Gastroesophageal sphincter (tissue), 4 donors: ENCODE results near the gene MSX2. TPM values are rescaled to one million over a fixed set of nuclear protein-coding genes. Genes with fewer than 3 reads are reported as not detected.

ENCODE experiments used
- ATAC-seq: fragments of 150-250 bp; one replicate; pipeline ENCODE4 v1.9.1; 2016; ENCODE audit warnings: mild to moderate bottlenecking, moderate library complexity
- H3K27ac ChIP-seq, 4 donors: fragments of 200-600 bp; sonication (generic) in 3 of 4; 1 replicate in 3 of 4; 2 replicates in 1 of 4; pipeline ENCODE4 v1.5.1; 2016 to 2019
- H3K27me3 ChIP-seq: fragments of 200-600 bp; sonication (generic); one replicate; pipeline ENCODE4 v1.5.1; 2019
- H3K36me3 ChIP-seq, 2 donors: fragments of 200-600 bp; sonication (generic); one replicate each; pipeline ENCODE4 v1.5.1; 2019; ENCODE audit warnings: control low read depth in 1 of 2
- H3K4me1 ChIP-seq, 3 donors: fragments of 200-600 bp; sonication (generic); 1 replicate in 2 of 3; 2 replicates in 1 of 3; pipeline ENCODE4 v1.5.1; 2016 to 2019; ENCODE audit warnings: control low read depth in 2 of 3
- H3K4me3 ChIP-seq, 2 donors: fragments of 200-600 bp; sonication (generic); one replicate each; pipeline ENCODE4 v1.5.1; 2019; ENCODE audit warnings: mild to moderate bottlenecking in 1 of 2, moderate library complexity in 1 of 2
- H3K9me3 ChIP-seq, 3 donors: fragments of 200-600 bp; sonication (generic); one replicate each; pipeline ENCODE4 v1.5.1; 2017 to 2019; ENCODE audit warnings: control low read depth in 2 of 3
- EP300 ChIP-seq: sonication (generic); formaldehyde crosslinking; IDR thresholded peaks from one replicate; pipeline ENCODE4 v1.6.1; 2017; ENCODE audit warnings: antibody characterized with exemption, mild to moderate bottlenecking
- POLR2A ChIP-seq, 2 donors: fragments of 450-650 bp; IDR thresholded peaks; one replicate each; pipeline ENCODE4 v1.6.1; 2017; ENCODE audit warnings: antibody characterized with exemption in 2 of 2, mild to moderate bottlenecking in 2 of 2, moderate library complexity in 1 of 2
- POLR2AphosphoS5 ChIP-seq: sonication (generic); formaldehyde crosslinking; IDR thresholded peaks from one replicate; pipeline ENCODE4 v1.6.1; 2017; ENCODE audit warnings: antibody characterized with exemption
- WGBS, 2 donors: methylation state at CpG; one replicate each; pipeline ENCODE4 v1.1.5; 2018; ENCODE audit warnings: low coverage in 1 of 2; 5-methylcytosine and 5-hydroxymethylcytosine counted together
- total RNA-seq, 4 donors: library from RNA; depleted of rRNA; stranded (reverse); fragments of >200 nt; gene quantifications; one replicate each; pipeline ENCODE4 v1.1.0, GENCODE V29; 2016
- TF ChIP-seq, protein P1 (sequence below), 4 experiments: fragments of 200-600 bp in 2 of 4; fragments of 450-650 bp in 2 of 4; sonication (generic) in 1 of 4; IDR thresholded peaks; one replicate each; pipeline ENCODE4 v1.5.1; 2017 to 2019; ENCODE audit warnings: antibody characterized with exemption in 4 of 4, mild to moderate bottlenecking in 2 of 4, moderate library complexity in 2 of 4

Gene MSX2
- total RNA-seq, 4 donors from 2014 or later, result 0.81 to 2.6 (median 1.2) TPM

DNA sequence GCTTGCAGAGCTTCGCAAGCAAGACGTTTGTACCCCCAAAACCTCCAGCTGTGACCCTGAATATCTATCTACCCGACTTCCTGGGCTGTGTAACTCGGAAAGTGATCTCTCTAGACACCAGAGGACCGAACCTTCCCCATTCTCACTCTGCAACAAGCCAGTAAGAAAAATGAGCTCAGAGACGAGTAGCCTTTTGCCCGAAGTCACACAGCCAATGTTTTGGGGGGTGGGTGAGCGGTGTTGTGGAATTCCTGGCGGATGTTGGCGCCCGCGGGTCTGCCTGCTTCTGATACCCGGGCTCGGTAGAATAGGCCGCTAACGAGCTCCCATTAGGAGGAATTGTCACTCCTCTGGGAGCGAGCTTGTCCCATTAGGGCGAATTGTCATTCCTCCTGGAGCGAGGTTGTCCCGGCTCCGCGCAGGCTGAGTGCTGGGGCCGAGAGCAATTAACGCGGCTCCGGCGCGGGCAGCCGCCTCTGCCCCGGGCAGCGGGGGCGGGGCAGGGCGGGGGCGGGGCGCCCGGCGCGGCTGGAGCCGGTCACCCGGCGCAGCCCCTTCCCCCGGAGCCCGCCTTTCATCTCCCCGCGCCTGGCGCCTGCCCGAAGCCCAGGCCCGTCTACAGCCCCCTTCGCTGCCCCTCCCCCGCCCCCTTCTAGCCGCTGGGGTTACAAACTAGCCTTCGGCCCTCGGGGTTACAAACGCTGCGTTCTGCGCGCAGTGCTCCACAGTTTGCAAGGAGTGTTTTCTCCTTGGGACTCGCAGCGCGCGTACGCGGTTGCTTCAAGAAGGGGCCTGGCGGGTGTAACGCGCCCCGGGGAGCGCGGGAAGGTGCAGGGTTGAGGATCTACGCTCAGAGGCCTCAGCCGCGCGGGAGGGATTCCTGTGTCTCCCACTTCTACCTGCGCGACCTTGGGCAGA lies 3.5 kb upstream of the MSX2 start:
- Histone ChIP-seq H3K4me1 (peaks cover 0 to 41% (median 7%) of the 10 kb centered on the region in 3 donors), H3K27me3 (peaks cover 95% of the 10 kb centered on the region), H3K36me3 (no peaks in the 10 kb centered on the region), H3K27ac (no peak overlapping the region), H3K9me3 (no peaks in the 10 kb centered on the region), H3K4me3 (peak overlapping the region in 1 of 2 donors; percentile 32)
- no peak for ATAC-seq
- TF ChIP-seq, protein P1, sequence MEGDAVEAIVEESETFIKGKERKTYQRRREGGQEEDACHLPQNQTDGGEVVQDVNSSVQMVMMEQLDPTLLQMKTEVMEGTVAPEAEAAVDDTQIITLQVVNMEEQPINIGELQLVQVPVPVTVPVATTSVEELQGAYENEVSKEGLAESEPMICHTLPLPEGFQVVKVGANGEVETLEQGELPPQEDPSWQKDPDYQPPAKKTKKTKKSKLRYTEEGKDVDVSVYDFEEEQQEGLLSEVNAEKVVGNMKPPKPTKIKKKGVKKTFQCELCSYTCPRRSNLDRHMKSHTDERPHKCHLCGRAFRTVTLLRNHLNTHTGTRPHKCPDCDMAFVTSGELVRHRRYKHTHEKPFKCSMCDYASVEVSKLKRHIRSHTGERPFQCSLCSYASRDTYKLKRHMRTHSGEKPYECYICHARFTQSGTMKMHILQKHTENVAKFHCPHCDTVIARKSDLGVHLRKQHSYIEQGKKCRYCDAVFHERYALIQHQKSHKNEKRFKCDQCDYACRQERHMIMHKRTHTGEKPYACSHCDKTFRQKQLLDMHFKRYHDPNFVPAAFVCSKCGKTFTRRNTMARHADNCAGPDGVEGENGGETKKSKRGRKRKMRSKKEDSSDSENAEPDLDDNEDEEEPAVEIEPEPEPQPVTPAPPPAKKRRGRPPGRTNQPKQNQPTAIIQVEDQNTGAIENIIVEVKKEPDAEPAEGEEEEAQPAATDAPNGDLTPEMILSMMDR (IDR thresholded peaks at IDR 0.05), result no peak
- no peak for TF ChIP-seq POLR2AphosphoS5
- TF ChIP-seq POLR2A (IDR thresholded peaks at IDR 0.05), result no peak
- TF ChIP-seq EP300, result no peak
- WGBS, 2 donors, result 0% methylated on average over 6 of the region's 75 CpGs; no CpG with 5 or more reads in 1 of the 2 donors

DNA sequence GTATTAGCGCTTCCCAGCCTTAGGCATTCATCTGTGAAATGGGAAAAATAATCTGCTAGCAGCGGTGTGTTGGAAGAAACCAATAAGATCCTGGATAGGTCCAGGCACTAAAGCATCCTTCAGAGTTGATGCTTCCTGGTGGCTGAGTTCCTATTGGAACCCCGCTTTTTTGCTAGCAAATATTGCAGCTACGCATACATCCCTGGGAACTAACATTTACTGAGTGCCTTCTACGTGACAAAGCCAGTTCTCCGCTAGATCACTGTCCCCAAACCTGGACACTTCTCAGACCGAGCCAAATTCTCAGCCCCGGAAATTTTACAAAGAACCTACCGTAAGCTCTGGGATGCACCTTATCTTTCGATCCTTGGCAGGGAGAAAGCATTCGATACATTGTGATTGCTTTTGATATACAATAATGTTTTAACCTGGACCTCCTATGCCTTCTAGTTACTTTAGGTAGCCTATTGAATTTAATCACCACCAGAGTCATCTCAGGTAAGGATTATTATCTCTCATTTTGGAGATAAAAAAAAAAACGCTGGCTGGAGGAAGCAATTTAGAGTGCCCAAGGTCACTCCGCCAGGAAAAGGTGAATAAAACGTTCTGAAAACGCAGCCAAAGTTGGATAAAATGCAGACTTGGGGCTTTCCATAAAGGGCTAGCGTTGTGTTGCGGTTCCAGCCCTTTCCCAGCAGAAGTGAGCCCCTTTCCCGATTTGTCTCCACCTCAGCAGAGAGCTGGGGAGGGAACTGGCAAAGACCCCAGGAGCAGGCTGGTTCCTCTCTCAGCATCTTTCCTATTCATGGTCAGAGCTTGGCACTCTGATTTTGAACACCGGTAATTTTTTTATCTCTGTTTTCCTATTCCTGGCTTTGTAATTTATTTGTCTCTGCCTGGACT lies 2.6 kb upstream of the MSX2 start:
- ATAC-seq, result no peak
- 5 to 14% methylated on average over 15 to 16 of the region's 19 CpGs for WGBS, 2 donors
- Histone ChIP-seq H3K4me3 (peak overlapping the region in 1 of 2 donors; percentile 32), H3K36me3 (no peaks in the 10 kb centered on the region), H3K4me1 (peaks cover 0 to 44% (median 7%) of the 10 kb centered on the region in 3 donors), H3K9me3 (no peaks in the 10 kb centered on the region), H3K27me3 (peaks cover 95% of the 10 kb centered on the region), H3K27ac (no peak overlapping the region)
- TF ChIP-seq POLR2AphosphoS5 (no peak), POLR2A (IDR thresholded peaks at IDR 0.05) (no peak), EP300 (no peak)
- TF ChIP-seq, protein P1 (IDR thresholded peaks at IDR 0.05), result no peak

DNA sequence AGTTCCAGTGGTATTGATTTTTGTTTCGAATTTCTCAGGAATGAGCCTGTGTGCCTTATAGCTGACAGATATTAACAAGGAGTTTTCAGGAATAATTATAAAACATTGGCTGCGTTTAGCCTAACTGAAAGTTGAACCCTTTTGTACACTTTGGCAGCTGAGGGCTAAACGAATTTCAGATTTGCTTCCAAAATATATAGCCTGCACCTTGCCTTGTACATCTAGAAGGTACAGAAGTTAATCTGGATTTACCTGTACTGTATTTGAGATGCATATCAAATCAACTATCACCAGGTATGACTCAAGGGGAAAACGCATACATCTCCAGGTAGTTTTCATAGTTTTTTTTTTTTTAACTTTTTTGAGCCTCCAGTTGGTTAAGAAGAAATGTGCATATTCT lies 1.9 kb upstream of the MSX2 start:
- Histone ChIP-seq H3K9me3 (no peaks in the 10 kb centered on the region), H3K4me1 (peaks cover 0 to 44% (median 7%) of the 10 kb centered on the region in 3 donors), H3K27me3 (peaks cover 94% of the 10 kb centered on the region), H3K27ac (no peak overlapping the region), H3K4me3 (no peak overlapping the region), H3K36me3 (no peaks in the 10 kb centered on the region)
- TF ChIP-seq POLR2AphosphoS5 (no peak), POLR2A (IDR thresholded peaks at IDR 0.05) (no peak), EP300 (no peak)
- TF ChIP-seq, protein P1 (IDR thresholded peaks at IDR 0.05), result no peak
- ATAC-seq, result no peak
- WGBS, 2 donors, result 14 to 21% methylated on average over 4 of the region's 4 CpGs

DNA sequence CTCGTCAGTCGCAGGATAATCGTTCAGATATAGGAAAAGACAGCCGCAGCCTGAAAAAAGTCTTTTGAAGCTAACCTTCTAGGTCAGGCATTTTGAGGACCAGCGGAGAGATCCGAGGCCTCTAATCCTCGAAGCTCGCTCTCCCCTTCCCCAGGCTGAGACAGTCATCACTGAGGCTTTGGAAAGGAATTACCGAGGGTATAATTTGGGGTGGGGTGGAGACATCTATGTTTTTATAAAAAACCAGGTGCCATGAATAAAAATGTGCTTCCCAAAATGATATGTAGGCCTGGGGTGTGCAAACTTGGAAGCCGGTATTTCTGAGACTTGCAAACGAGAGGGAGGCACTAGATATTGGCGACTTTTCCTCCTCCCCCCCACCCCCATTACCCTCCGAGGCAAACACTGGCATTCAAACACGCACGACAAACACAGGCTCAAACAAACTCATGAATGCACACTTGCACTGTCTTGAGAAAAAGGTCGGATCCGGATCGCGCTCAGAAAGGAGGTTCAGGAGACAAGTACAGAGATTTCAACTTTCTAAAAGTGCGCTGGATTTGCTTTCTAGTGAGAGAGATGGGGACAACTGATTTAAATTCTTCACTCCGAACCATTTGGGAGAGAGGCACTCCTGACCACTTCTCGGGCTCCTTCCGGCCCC lies 935 bp upstream of the MSX2 start:
- H3K4me1 ChIP-seq, result peaks cover 0 to 44% (median 7%) of the 10 kb centered on the region in 3 donors
- no peaks in the 10 kb centered on the region for H3K9me3 ChIP-seq
- WGBS, 2 donors, result 5 to 20% methylated on average over 11 to 18 of the region's 23 CpGs
- no peak for TF ChIP-seq EP300
- TF ChIP-seq, protein P1 (IDR thresholded peaks at IDR 0.05), result no peak
- TF ChIP-seq POLR2A (IDR thresholded peaks at IDR 0.05), result no peak
- no peak for TF ChIP-seq POLR2AphosphoS5
- ATAC-seq, result no peak
- H3K27ac ChIP-seq, result no peak overlapping the region
- peak overlapping the region; percentile 64 to 73 for H3K4me3 ChIP-seq
- H3K27me3 ChIP-seq, result peaks cover 94% of the 10 kb centered on the region
- no peaks in the 10 kb centered on the region for H3K36me3 ChIP-seq
